AG09319 (cell line): ENCODE data around the gene DPF1.

Source experiments
- DNase-seq: peaks from one replicate; pipeline ENCODE4 v3.0.0-alpha.2; 2010; ENCODE audit warnings: low read depth; ENCODE audit errors: extremely low read depth
- TF ChIP-seq, protein P1 (sequence below): IDR thresholded peaks from 2 replicates; pipeline ENCODE4 v1.5.1; 2011; ENCODE audit warnings: low read depth, mild to moderate bottlenecking, inconsistent platforms, low read length, moderate library complexity

DPF1 gene

GRCh38 chr19:38194061-38194701, 29.8 kb downstream of the DPF1 start:
- DNase-seq, result no peak
- TF ChIP-seq, protein P1, sequence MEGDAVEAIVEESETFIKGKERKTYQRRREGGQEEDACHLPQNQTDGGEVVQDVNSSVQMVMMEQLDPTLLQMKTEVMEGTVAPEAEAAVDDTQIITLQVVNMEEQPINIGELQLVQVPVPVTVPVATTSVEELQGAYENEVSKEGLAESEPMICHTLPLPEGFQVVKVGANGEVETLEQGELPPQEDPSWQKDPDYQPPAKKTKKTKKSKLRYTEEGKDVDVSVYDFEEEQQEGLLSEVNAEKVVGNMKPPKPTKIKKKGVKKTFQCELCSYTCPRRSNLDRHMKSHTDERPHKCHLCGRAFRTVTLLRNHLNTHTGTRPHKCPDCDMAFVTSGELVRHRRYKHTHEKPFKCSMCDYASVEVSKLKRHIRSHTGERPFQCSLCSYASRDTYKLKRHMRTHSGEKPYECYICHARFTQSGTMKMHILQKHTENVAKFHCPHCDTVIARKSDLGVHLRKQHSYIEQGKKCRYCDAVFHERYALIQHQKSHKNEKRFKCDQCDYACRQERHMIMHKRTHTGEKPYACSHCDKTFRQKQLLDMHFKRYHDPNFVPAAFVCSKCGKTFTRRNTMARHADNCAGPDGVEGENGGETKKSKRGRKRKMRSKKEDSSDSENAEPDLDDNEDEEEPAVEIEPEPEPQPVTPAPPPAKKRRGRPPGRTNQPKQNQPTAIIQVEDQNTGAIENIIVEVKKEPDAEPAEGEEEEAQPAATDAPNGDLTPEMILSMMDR, result no peak

- no peak for DNase-seq
- TF ChIP-seq, protein P1, result no peak
Measured at GRCh38 chr19:38193445-38193844, 30.6 kb downstream of the DPF1 start.

DNA sequence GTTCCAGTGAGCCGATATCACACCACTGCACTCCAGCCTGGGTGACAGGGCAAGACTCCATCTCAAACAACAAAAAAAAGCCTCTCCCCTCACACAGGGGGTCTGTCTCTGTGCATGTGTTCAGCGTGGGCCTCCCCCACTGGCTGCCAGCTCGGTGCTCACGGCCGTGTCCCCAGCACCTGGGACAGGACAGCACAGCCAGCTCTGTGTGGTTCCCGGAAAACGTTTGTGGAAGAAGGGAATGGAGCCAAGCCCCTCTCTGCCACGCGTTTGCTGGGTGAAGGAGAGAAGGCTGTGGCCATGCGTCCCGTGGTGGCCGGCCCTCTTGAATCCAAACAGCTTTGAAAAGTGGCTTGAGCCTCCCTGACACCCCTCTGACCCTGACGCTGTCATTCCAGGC, 32.3 kb downstream of the DPF1 start:
- DNase-seq, result no peak
- TF ChIP-seq, protein P1, result no peak

DNA sequence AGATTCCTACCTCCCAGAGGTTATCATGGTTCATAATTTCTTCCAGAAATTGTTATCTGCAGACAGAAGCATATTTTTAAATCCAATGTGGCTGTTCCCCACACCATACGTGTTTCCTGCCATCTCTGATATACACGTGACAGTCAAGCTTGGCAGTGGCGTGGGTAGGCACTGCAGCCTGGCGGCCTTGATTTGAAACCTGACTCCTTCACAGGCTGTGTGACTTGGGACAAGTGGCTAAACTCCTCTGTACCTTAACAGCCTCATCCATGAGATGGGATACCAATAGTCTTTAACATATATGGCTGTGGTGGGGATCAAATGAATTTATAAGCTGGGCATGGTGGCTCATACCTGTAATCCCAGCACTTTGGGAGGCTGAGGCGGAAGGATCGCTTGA, 33.2 kb downstream of the DPF1 start:
- TF ChIP-seq, protein P1, result no peak
- DNase-seq, result no peak

DNA sequence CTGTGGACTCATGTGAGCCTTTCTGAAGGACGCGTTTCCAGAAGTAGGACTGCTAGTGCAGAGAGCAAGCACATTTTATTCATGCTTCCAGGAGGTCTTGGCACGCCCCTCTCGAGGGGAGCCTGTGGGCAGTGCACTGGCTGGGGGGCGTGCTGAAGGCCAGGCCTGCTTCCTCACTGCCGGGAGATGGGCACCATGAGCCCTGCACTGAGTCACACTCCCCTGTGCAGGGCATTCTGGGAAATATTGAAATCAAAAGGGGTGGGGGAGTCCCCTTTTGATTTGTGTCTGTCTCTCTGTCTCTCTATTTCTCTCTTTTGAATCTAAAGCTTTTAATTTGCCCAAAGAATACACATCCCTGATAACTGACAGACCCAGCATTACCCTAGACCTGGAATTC, 34.0 kb downstream of the DPF1 start:
- DNase-seq, result no peak
- TF ChIP-seq, protein P1, result no peak

DNA sequence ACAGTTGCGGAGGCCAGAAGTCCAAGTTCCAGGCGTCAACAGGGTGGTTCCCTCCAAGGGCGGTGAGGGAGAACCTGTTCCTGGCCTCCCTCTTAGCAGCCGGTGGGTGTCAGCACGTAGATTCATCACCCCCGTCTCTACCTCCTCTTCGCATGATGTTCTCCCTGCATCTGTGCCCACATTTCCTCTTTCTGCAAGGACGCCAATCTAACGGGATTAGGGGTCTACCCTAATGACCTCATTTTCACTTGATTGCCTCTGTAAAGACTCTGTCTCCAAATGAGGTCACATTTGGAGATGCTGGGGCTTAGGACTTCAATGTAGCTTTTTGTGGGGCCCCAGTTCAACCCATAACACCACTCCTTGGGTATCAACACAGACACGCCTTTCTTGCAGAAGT, 38.5 kb downstream of the DPF1 start:
- DNase-seq, result no peak
- TF ChIP-seq, protein P1, result no peak

DNA sequence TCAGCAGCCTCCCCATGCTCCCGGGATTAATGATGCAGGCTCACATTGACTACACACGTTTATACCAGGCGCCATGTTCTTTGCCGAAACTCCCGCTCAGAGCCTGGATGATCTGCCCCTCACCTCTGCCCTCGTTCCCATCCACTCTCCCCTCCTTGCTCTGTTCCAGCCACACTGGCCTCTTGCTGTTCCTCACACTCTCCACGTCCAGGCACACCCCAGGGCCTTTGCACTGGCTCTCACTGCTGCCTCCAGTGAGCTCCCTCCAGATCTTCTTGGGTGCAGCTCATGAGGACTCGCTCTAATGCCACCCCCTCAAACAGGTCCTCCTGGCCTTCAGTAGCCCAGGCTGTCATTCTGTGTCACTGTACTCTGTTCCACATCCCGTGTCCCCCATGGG, 39.2 kb downstream of the DPF1 start:
- no peak for DNase-seq
- TF ChIP-seq, protein P1, result no peak
